ENCODE measurements around the gene TCF4.

TCF4 gene

DNA sequence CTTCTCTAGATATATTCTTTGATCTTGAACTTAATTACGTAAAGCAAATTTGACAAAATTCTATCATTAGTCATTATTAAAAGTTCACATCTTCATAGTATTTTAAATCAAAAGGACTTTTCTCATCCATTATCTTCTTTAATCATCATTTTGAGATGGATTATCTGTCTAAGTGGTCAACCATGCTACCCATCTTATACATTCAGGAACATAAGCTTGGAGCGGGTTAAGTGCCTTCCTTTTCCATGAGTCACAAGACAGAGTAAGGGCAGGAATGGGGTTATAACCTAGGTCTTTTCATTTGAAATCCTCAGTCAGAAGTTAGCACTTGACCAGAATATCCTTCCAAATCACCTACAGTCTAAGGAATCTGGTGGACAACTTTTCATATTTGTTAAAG, 297.1 kb downstream of the TCF4 start (continued):
- TF ChIP-seq, protein P1, sequence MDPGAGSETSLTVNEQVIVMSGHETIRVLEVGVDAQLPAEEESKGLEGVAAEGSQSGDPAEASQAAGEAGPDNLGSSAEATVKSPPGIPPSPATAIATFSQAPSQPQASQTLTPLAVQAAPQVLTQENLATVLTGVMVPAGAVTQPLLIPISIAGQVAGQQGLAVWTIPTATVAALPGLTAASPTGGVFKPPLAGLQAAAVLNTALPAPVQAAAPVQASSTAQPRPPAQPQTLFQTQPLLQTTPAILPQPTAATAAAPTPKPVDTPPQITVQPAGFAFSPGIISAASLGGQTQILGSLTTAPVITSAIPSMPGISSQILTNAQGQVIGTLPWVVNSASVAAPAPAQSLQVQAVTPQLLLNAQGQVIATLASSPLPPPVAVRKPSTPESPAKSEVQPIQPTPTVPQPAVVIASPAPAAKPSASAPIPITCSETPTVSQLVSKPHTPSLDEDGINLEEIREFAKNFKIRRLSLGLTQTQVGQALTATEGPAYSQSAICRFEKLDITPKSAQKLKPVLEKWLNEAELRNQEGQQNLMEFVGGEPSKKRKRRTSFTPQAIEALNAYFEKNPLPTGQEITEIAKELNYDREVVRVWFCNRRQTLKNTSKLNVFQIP (CRISPR knock-in tag; IDR thresholded peaks at IDR 0.05; ENCODE audit: borderline replicate concordance, low read depth), result no peak
- TF ChIP-seq CSRNP3 (CRISPR knock-in tag; IDR thresholded peaks at IDR 0.05), result no peak
- no peak for TF ChIP-seq CREB5 (CRISPR knock-in tag; IDR thresholded peaks at IDR 0.05; ENCODE audit: low read depth)

DNA sequence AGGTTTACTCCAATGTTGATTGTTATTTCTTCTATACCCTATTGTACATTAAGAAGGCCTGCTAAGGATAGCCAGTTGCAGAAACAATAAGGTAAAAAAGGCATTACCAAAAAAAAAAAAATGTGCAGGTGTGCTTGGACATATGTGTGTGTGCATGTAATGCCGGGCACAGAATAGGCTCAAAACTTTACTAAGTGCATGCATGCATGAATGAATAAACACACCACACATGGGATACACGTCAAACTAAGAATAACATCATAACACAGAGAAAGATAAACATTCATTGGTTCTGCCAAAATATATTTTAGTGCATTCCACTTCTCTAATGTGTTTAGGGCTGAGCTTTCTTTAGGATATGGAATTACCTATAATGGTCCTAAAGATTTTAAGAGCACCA, 298.2 kb downstream of the TCF4 start:
- ATAC-seq, result no peak

DNA sequence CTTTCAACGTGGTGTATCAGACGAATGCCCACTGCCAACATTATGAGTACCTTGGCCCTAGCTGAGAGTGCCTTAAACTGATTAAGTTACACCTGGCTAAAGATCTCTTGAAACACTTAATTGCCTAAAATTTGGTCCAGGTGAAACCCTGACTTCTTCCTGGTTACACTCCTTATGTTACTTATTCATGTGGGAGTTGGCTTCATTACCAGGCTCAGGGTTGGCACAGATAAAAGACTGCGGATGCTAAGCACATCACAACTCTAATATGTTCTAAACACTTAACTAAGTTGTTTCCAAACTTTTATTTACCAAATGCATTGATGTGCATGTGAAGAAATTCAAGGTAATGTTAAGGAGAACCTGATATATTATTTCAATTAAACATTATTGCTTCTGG, 298.9 kb downstream of the TCF4 start:
- TF ChIP-seq RARB (CRISPR knock-in tag; IDR thresholded peaks at IDR 0.05), result no peak
- TF ChIP-seq, protein P1 (CRISPR knock-in tag; IDR thresholded peaks at IDR 0.05; ENCODE audit: borderline replicate concordance, low read depth), result no peak
- TF ChIP-seq, protein P2, sequence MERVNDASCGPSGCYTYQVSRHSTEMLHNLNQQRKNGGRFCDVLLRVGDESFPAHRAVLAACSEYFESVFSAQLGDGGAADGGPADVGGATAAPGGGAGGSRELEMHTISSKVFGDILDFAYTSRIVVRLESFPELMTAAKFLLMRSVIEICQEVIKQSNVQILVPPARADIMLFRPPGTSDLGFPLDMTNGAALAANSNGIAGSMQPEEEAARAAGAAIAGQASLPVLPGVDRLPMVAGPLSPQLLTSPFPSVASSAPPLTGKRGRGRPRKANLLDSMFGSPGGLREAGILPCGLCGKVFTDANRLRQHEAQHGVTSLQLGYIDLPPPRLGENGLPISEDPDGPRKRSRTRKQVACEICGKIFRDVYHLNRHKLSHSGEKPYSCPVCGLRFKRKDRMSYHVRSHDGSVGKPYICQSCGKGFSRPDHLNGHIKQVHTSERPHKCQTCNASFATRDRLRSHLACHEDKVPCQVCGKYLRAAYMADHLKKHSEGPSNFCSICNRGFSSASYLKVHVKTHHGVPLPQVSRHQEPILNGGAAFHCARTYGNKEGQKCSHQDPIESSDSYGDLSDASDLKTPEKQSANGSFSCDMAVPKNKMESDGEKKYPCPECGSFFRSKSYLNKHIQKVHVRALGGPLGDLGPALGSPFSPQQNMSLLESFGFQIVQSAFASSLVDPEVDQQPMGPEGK (CRISPR knock-in tag; IDR thresholded peaks at IDR 0.05; ENCODE audit: borderline replicate concordance), result no peak
- TF ChIP-seq, protein P3, sequence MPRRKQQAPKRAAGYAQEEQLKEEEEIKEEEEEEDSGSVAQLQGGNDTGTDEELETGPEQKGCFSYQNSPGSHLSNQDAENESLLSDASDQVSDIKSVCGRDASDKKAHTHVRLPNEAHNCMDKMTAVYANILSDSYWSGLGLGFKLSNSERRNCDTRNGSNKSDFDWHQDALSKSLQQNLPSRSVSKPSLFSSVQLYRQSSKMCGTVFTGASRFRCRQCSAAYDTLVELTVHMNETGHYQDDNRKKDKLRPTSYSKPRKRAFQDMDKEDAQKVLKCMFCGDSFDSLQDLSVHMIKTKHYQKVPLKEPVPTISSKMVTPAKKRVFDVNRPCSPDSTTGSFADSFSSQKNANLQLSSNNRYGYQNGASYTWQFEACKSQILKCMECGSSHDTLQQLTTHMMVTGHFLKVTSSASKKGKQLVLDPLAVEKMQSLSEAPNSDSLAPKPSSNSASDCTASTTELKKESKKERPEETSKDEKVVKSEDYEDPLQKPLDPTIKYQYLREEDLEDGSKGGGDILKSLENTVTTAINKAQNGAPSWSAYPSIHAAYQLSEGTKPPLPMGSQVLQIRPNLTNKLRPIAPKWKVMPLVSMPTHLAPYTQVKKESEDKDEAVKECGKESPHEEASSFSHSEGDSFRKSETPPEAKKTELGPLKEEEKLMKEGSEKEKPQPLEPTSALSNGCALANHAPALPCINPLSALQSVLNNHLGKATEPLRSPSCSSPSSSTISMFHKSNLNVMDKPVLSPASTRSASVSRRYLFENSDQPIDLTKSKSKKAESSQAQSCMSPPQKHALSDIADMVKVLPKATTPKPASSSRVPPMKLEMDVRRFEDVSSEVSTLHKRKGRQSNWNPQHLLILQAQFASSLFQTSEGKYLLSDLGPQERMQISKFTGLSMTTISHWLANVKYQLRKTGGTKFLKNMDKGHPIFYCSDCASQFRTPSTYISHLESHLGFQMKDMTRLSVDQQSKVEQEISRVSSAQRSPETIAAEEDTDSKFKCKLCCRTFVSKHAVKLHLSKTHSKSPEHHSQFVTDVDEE (CRISPR knock-in tag; IDR thresholded peaks at IDR 0.05), result no peak
- no peak for TF ChIP-seq ARNTL (CRISPR knock-in tag; IDR thresholded peaks at IDR 0.05; ENCODE audit: borderline replicate concordance, low read depth)
- no peak for TF ChIP-seq ESRRG (CRISPR knock-in tag; IDR thresholded peaks at IDR 0.05)
- TF ChIP-seq CSRNP3 (CRISPR knock-in tag; IDR thresholded peaks at IDR 0.05), result no peak
- TF ChIP-seq GLIS3 (CRISPR knock-in tag; IDR thresholded peaks at IDR 0.05), result no peak
- TF ChIP-seq TOX (CRISPR knock-in tag; IDR thresholded peaks at IDR 0.05; ENCODE audit: borderline replicate concordance), result no peak
- no peak for TF ChIP-seq SNAI2 (CRISPR knock-in tag; IDR thresholded peaks at IDR 0.05)
- TF ChIP-seq OSR1 (CRISPR knock-in tag; IDR thresholded peaks at IDR 0.05), result no peak
- no peak for TF ChIP-seq ZNF8 (CRISPR knock-in tag; IDR thresholded peaks at IDR 0.05)
- TF ChIP-seq ZNF70 (CRISPR knock-in tag; IDR thresholded peaks at IDR 0.05), result no peak
- TF ChIP-seq ZFP30 (CRISPR knock-in tag; IDR thresholded peaks at IDR 0.05), result no peak
- TF ChIP-seq PPARA (CRISPR knock-in tag; IDR thresholded peaks at IDR 0.05; ENCODE audit: borderline replicate concordance), result no peak
- TF ChIP-seq BACH2 (CRISPR knock-in tag; IDR thresholded peaks at IDR 0.05; ENCODE audit: borderline replicate concordance), result no peak
- TF ChIP-seq CSDC2 (CRISPR knock-in tag; IDR thresholded peaks at IDR 0.05), result no peak
- TF ChIP-seq ZFP3 (CRISPR knock-in tag; IDR thresholded peaks at IDR 0.05), result no peak
- no peak for TF ChIP-seq ZC3H10 (CRISPR knock-in tag; IDR thresholded peaks at IDR 0.05)
- no peak for TF ChIP-seq CREB5 (CRISPR knock-in tag; IDR thresholded peaks at IDR 0.05; ENCODE audit: low read depth)
- no peak for ATAC-seq

More for the DNA sequence above, 298.2 kb downstream of the TCF4 start:
- no peak for TF ChIP-seq PPARA (CRISPR knock-in tag; IDR thresholded peaks at IDR 0.05; ENCODE audit: borderline replicate concordance)
- no peak for TF ChIP-seq RARB (CRISPR knock-in tag; IDR thresholded peaks at IDR 0.05)
- no peak for TF ChIP-seq TCF4 (CRISPR knock-in tag; IDR thresholded peaks at IDR 0.05; ENCODE audit: borderline replicate concordance)
- TF ChIP-seq, protein P1 (CRISPR knock-in tag; IDR thresholded peaks at IDR 0.05; ENCODE audit: borderline replicate concordance, low read depth), result no peak

Data from SK-N-SH treated with all-trans-retinoic acid at 6 μM for 48 hours (cell line).